Posterior vena cava (tissue), 2 donors: ENCODE measurements around the gene CABLES1. TPM values are rescaled to one million over a fixed set of nuclear protein-coding genes. Genes with fewer than 3 reads are reported as not detected.
"Not testable (repeated sequence)": the region's sequence is repeated elsewhere in the genome, so short reads cannot be mapped to it uniquely, and the experiment has no call there.

Source experiments
- DNase-seq: peaks from one replicate; pipeline ENCODE4 v3.0.0-alpha.2; 2020; ENCODE audit warnings: low spot score
- intact Hi-C, 2 donors: fragments of 100-400 bp; cut with DNase I; formaldehyde crosslinking; loops; one replicate each; pipeline versions ENCODE4 v1.14.1 to v1.14.2; 2022 to 2023
- total RNA-seq, 2 donors: library from RNA; stranded (reverse); fragmentation: NEBNext Ultra II Directional; extraction: Animal tissue kit (Norgen Biotek cat#: 25700); gene quantifications; one replicate each; pipeline ENCODE4 v1.2.1, GENCODE V29; 2021
- donor health status: DM: yes; HTN: yes; CAD: no.
- donor health status: DM: yes; HTN: yes; CAD: no.

CABLES1 gene
- total RNA-seq, 2 donors from 2014 or later, result 9.3 to 10.8 TPM

- DNase-seq, result peak; percentile 54
- intact Hi-C loops, result no loop called here
Observed at GRCh38 chr18:23155537-23155936, 20.3 kb downstream of the CABLES1 start.

- peak; percentile 19 for DNase-seq
- intact Hi-C loops, result no loop called here
Observed at GRCh38 chr18:23156134-23156533, 20.8 kb downstream of the CABLES1 start.

GRCh38 chr18:23158058-23158457 lies 22.8 kb downstream of the CABLES1 start:
- intact Hi-C loops, result no loop called here

GRCh38 chr18:23158884-23159283 lies 23.6 kb downstream of the CABLES1 start:
- peak; percentile 51 for DNase-seq
- intact Hi-C loops, result not testable (repeated sequence)

More at GRCh38 chr18:23158058-23158457, 22.8 kb downstream of the CABLES1 start:
- peak; percentile 2 for DNase-seq

- DNase-seq, result no peak
- intact Hi-C loops, result no loop called here
Observed at GRCh38 chr18:23159344-23159743, 24.1 kb downstream of the CABLES1 start.

- DNase-seq, result peak; percentile 29
- intact Hi-C loops, result no loop called here
Observed at GRCh38 chr18:23162473-23162872, 27.2 kb downstream of the CABLES1 start.

- DNase-seq, result peak; percentile 12
- intact Hi-C loops, result no loop called here
Observed at GRCh38 chr18:23163786-23164533, 28.7 kb downstream of the CABLES1 start.

- no peak for DNase-seq
- intact Hi-C loops, result no loop called here
Observed at GRCh38 chr18:23165271-23166068, 30.2 kb downstream of the CABLES1 start.

GRCh38 chr18:23166891-23167541 lies 31.7 kb downstream of the CABLES1 start:
- DNase-seq, result peak; percentile 20
- intact Hi-C loops, result no loop called here

GRCh38 chr18:23169673-23170044 lies 34.4 kb downstream of the CABLES1 start:
- DNase-seq, result peak; percentile 15
- intact Hi-C loops, result no loop called here

- intact Hi-C loops, result no loop called here
- peak; percentile 12 for DNase-seq
Observed at GRCh38 chr18:23170137-23170536, 34.9 kb downstream of the CABLES1 start.

GRCh38 chr18:23171581-23172156 lies 36.4 kb downstream of the CABLES1 start:
- peak; percentile 22 for DNase-seq
- intact Hi-C loops, result no loop called here

GRCh38 chr18:23172591-23173380 lies 37.5 kb downstream of the CABLES1 start:
- DNase-seq, result peak; percentile 38
- intact Hi-C loops, result no loop called here

- no peak for DNase-seq
- intact Hi-C loops, result no loop called here
Observed at GRCh38 chr18:23173912-23174311, 38.6 kb downstream of the CABLES1 start.

- no peak for DNase-seq
- intact Hi-C loops, result loop anchor here in 1 of 2 donors (5.0 kb wide), 1 partner anchor 390 kb away; no protein-coding TSS in a partner anchor
Observed at GRCh38 chr18:23176701-23177432, 41.6 kb downstream of the CABLES1 start.

- intact Hi-C loops, result loop anchor here in 1 of 2 donors (5.0 kb wide), 1 partner anchor 390 kb away; no protein-coding TSS in a partner anchor
- DNase-seq, result peak; percentile 52
Observed at GRCh38 chr18:23177433-23178072, 42.3 kb downstream of the CABLES1 start.

GRCh38 chr18:23178201-23178600 lies 42.9 kb downstream of the CABLES1 start:
- peak; percentile 63 for DNase-seq
- intact Hi-C loops, result loop anchor here in 1 of 2 donors (5.0 kb wide), 1 partner anchor 391 kb away; no protein-coding TSS in a partner anchor
